NT2/D1 (cell line): ENCODE data around the gene MT1G.

Experiments
- SUZ12 ChIP-seq: IDR thresholded peaks from 2 replicates; pipeline ENCODE4 v1.6.1; 2011; ENCODE audit not compliant: insufficient read length, insufficient read depth; ENCODE audit errors: extremely low read depth
- YY1 ChIP-seq: IDR thresholded peaks from 2 replicates; pipeline ENCODE4 v1.6.1; 2011; ENCODE audit not compliant: insufficient read length, insufficient read depth
- ZNF274 ChIP-seq: IDR thresholded peaks from 2 replicates; pipeline ENCODE4 v1.6.1; 2011; ENCODE audit warnings: mild to moderate bottlenecking, low read depth, low read length

DNA sequence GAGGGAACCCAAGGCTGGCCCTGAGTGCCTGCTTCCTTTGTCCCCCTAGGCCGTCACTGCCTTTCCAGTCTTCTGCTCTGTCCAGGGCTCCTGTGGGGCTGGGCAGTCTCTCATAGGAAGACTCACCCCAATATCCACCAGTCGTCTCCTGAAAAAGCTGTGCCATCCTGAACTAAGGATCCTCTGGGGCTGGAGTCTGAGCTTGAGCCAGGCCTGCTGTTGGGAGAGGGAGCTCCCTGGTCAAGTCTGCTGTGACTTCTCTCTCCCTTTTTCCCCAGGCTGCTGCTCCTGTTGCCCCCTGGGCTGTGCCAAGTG lies 2.7 kb upstream of the MT1G start:
- TF ChIP-seq YY1 = no peak
- TF ChIP-seq ZNF274 = no peak
- no peak for TF ChIP-seq SUZ12
